GM20431 (cell line): ENCODE results near the gene C12orf75.

Source experiments
- in situ Hi-C: fragments of 300-500 bp; cut with MseI, MboI; formaldehyde crosslinking; loops from one replicate; pipeline ENCODE4 v1.15.0; 2020; ENCODE audit warnings: low sequenced_read_pairs; ENCODE audit not compliant: unreplicated experiment

C12orf75 gene

GRCh38 chr12:105363890-105364289 is 33.4 kb downstream of the C12orf75 start:
- in situ Hi-C loops = no loop called here

DNA sequence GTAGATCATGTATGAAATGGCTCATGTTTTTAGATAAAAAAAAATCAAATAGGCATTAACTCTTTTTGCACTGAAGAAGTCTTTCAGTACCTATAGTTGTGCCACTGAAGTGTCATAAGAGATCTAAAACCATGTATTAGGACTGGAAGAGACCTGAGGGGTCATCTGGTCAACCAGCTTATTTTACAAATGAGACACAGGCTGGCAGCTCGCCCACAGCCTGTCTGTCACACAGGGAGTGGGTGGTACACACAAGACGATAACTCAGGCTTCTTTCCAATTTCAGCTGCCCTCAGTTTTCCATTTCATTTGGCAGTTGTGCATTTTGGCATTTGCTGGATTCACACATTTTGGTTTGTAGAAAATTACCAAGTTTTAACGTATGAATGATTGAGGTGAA is 34.7 kb downstream of the C12orf75 start:
- in situ Hi-C loops = no loop called here

GRCh38 chr12:105368047-105368646 is 37.7 kb downstream of the C12orf75 start:
- in situ Hi-C loops = no loop called here

GRCh38 chr12:105369014-105369413 is 38.5 kb downstream of the C12orf75 start:
- in situ Hi-C loops = no loop called here

DNA sequence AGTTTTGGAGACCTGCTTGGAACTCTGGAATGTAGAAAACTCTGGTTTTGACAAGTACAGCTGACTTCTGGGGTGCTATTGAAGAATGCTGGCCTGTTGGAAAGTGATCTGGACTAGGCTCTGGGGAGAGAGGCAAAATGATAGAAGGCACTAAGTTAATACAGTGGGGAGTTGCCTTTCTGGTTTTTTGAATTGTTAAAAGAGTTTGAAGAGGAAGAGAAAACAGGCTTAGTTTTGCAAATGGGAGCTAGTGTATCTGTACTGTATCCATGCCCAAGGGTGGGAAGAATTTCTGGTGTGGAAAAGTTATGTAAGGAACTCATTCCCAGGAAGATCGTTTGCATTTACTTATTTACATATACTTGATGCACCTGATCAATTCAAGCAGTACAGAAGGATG is 43.8 kb downstream of the C12orf75 start:
- in situ Hi-C loops = no loop called here

- in situ Hi-C loops = no loop called here
Observed at GRCh38 chr12:105377077-105377476, 46.6 kb downstream of the C12orf75 start.

GRCh38 chr12:105378911-105379310 is 48.4 kb downstream of the C12orf75 start:
- in situ Hi-C loops = no loop called here

- in situ Hi-C loops = loop anchor here (10.0 kb wide), 1 partner anchor 108 kb away; no protein-coding TSS in a partner anchor
Observed at GRCh38 chr12:105382771-105383622, 52.5 kb downstream of the C12orf75 start.

GRCh38 chr12:105384220-105384619 is 53.7 kb downstream of the C12orf75 start:
- in situ Hi-C loops = loop anchor here (10.0 kb wide), 1 partner anchor 109 kb away; no protein-coding TSS in a partner anchor

- in situ Hi-C loops = loop anchor here (10.0 kb wide), 1 partner anchor 110 kb away; no protein-coding TSS in a partner anchor
Observed at GRCh38 chr12:105384916-105385535, 54.5 kb downstream of the C12orf75 start.

DNA sequence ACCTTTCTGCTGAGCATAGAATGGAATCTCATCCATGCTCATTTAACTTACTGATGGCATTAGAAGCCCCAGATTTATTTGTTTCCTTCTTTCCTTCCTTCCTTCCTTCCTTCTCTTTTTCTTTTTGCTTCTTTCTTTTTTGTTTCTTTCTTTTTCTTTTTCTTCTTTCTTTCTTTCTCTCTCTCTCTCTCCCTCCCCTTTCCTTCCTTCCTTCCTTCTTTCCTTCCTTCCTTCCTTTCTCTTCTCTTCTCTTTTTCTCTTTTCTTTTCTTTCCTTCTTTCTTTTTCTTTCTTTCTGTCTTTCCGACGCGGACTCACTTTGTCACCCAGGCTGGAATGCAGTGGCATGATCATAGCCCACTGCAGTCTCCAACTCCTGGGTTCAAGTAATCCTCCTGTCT is 55.9 kb downstream of the C12orf75 start:
- in situ Hi-C loops = loop anchor here (10.0 kb wide), 1 partner anchor 112 kb away; no protein-coding TSS in a partner anchor

GRCh38 chr12:105391231-105391630 is 60.7 kb downstream of the C12orf75 start:
- in situ Hi-C loops = no loop called here

- in situ Hi-C loops = no loop called here
Observed at GRCh38 chr12:105393587-105393986, 63.1 kb downstream of the C12orf75 start.

DNA sequence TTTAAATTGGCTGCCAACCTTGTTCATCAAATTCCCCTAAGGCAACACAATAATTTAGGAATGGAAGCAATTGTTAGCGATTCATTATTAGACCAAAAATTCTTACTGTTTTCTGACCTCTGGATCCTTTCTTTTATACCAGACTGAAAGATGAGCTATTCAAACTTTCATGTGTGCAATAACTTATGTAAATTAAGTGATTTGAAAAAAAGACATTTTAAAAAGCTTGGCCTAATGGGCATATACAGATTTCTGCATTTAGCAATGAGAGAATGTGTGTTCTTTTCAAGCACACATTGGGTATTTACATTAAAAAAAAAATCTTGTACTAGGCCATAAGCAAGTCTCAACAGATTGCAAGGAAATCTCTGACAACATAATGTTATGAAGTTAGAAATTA is 65.5 kb downstream of the C12orf75 start:
- in situ Hi-C loops = no loop called here

- in situ Hi-C loops = no loop called here
Observed at GRCh38 chr12:105396983-105397382, 66.5 kb downstream of the C12orf75 start.

- in situ Hi-C loops = no loop called here
Observed at GRCh38 chr12:105398930-105399329, 68.4 kb downstream of the C12orf75 start.

DNA sequence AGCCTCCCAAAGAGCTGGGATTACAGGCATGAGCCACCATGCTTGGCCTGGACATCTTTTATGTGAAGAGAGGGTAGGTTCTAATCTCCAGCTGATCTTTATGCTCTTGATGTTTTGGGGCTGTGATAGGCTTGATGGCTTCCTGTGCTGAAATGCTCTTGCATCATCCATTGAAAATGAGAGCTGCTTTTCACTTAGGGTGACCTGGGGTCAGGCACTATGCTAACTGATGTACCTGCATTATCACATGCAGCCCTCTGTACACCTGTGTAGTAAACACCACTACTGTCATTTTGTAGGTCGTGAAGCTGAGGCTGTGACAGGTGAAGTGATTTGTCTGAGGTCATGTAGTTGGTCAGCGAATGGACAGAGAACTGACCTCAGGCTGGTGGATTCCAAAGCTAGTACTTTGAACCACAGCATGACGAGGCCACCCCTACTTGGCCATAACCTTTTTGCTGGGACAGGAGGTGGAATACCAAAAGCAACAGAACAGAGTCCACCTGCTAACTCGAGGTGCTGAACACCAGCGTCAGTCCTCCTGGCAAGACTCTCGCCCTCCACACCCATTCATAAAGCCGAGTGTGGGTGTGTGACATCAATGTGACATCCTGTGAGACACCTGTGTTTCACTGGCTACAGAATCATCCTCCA is 69.1 kb downstream of the C12orf75 start:
- in situ Hi-C loops = no loop called here

DNA sequence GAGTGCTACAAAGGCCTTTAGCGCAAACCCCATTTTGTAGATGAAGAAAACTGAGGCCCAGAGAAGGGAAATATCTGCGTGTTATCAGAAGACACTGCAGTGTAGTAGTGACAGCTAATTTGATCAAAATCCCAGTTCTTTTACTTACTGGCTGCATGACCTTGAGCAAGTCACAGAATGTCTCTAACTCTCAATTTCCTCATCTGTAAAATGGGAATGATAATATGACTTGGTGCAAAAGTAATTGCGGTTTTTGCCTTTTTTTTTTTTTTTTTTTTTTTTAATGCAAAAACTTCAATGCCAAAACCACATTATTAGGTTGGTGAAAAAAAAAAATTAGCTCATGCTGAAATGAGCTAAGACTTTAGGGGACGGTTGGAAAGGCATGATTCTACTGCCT is 69.7 kb downstream of the C12orf75 start:
- in situ Hi-C loops = no loop called here

GRCh38 chr12:105401198-105401597 is 70.7 kb downstream of the C12orf75 start:
- in situ Hi-C loops = no loop called here

DNA sequence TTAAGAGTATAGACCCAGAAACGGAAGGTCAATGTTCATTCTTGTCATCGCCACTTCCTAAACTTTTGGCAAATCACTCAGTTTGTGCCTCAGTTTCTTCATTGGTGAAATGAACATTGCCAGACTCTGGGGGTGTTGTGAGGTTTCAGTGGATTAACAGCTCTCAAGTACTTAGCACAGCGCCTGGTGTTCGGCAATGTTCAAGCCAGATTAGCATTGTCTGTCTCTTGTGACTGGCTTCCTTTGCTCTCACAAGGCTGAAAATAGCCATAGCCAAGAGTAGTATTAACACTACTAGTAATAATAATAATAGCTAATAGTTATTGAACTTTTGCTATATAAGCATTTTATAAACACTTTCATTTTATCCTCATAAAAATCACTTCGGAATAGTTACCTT is 71.9 kb downstream of the C12orf75 start:
- in situ Hi-C loops = no loop called here
